WTC11 (cell line): ENCODE data around the gene ASIC3. TPM values are rescaled to one million over a fixed set of nuclear protein-coding genes. Genes with fewer than 3 reads are reported as not detected.

Experiments
- ATAC-seq: fragments of 200-7000 bp; cut with Tn5 transposase; 2 replicates; pipeline ENCODE4 v1.10.0; 2021; ENCODE audit warnings: mild to moderate bottlenecking, moderate library complexity
- CTCF ChIA-PET: fragments of 300-600 bp; sonication (Branson Sonifier 250); formaldehyde crosslinking; loops from one replicate; lab custom pipeline; 2021; ENCODE audit warnings: antibody characterized with exemption; lab: Charles Lee
- POLR2A ChIA-PET: fragments of 350-600 bp; sonication (Branson Sonifier 250); formaldehyde crosslinking; loops from one replicate; lab custom pipeline; 2021; ENCODE audit warnings: antibody characterized with exemption; lab: Charles Lee
- DNase-seq: peaks from one replicate; pipeline ENCODE4 v3.0.0; 2021; ENCODE audit warnings: low spot score
- H3K27ac Mint-ChIP-seq: 2 replicates; pipeline ENCODE4 v1.8.0; 2021; ENCODE audit warnings: mixed read lengths
- H3K27me3 Mint-ChIP-seq: 2 replicates; pipeline ENCODE4 v1.8.0; 2021; ENCODE audit warnings: low read depth, mild to moderate bottlenecking, moderate library complexity, mixed read lengths
- H3K36me3 Mint-ChIP-seq: 2 replicates; pipeline ENCODE4 v1.8.0; 2021; ENCODE audit warnings: mixed read lengths
- H3K4me1 Mint-ChIP-seq: 2 replicates; pipeline ENCODE4 v1.8.0; 2022; ENCODE audit warnings: mixed read lengths
- H3K4me3 Mint-ChIP-seq: 2 replicates; pipeline ENCODE4 v1.8.0; 2021; ENCODE audit warnings: mild to moderate bottlenecking, moderate library complexity, mixed read lengths
- H3K9me3 Mint-ChIP-seq: 2 replicates; pipeline ENCODE4 v1.8.0; 2021; ENCODE audit warnings: mixed read lengths
- AR ChIP-seq: fragments of 250-450 bp; sonication (Bioruptor Pico); IDR thresholded peaks from 2 replicates; pipeline ENCODE4 v1.9.0; 2021; ENCODE audit warnings: mild to moderate bottlenecking
- ATF2 ChIP-seq: sonication (generic); formaldehyde crosslinking; IDR thresholded peaks from 2 replicates; pipeline ENCODE4 v1.8.1; 2022; ENCODE audit warnings: low read depth, missing genetic modification reagents, borderline replicate concordance
- ATF3 ChIP-seq: sonication (generic); formaldehyde crosslinking; conservative IDR thresholded peaks from 2 replicates; pipeline ENCODE4 v1.8.1; 2022; ENCODE audit warnings: mild to moderate bottlenecking, missing genetic modification reagents
- CBFB ChIP-seq: sonication (generic); formaldehyde crosslinking; IDR thresholded peaks from 2 replicates; pipeline ENCODE4 v1.8.1; 2022; ENCODE audit warnings: mild to moderate bottlenecking, low read depth, missing genetic modification reagents
- CREB1 ChIP-seq: sonication (generic); formaldehyde crosslinking; IDR thresholded peaks from 2 replicates; pipeline ENCODE4 v1.8.0; 2023; ENCODE audit warnings: mild to moderate bottlenecking, missing genetic modification reagents
- E2F4 ChIP-seq: sonication (generic); formaldehyde crosslinking; IDR thresholded peaks from 2 replicates; pipeline ENCODE4 v1.8.1; 2022; ENCODE audit warnings: low read depth, mild to moderate bottlenecking, moderate library complexity, missing genetic modification reagents, borderline replicate concordance
- FOXK1 ChIP-seq: sonication (generic); formaldehyde crosslinking; IDR thresholded peaks from 2 replicates; pipeline ENCODE4 v1.8.0; 2022; ENCODE audit warnings: mild to moderate bottlenecking, moderate library complexity, missing genetic modification reagents
- FOXP1 ChIP-seq: sonication (generic); formaldehyde crosslinking; IDR thresholded peaks from 2 replicates; pipeline ENCODE4 v1.8.0; 2022; ENCODE audit warnings: missing genetic modification reagents, mild to moderate bottlenecking, moderate library complexity, borderline replicate concordance
- FOXP4 ChIP-seq: sonication (generic); formaldehyde crosslinking; IDR thresholded peaks from 2 replicates; pipeline ENCODE4 v1.8.0; 2022; ENCODE audit warnings: mild to moderate bottlenecking, missing genetic modification reagents
- HMGXB4 ChIP-seq: sonication (generic); formaldehyde crosslinking; IDR thresholded peaks from 2 replicates; pipeline ENCODE4 v1.8.1; 2023; ENCODE audit warnings: mild to moderate bottlenecking, moderate library complexity, missing genetic modification reagents
- MAX ChIP-seq: sonication (generic); formaldehyde crosslinking; IDR thresholded peaks from 2 replicates; pipeline ENCODE4 v1.8.0; 2022; ENCODE audit warnings: mild to moderate bottlenecking, missing genetic modification reagents
- MXD4 ChIP-seq: fragments of 250-450 bp; sonication (Bioruptor Pico); IDR thresholded peaks from 2 replicates; pipeline ENCODE4 v1.8.0; 2021; ENCODE audit warnings: mild to moderate bottlenecking, moderate library complexity, borderline replicate concordance
- MYBL2 ChIP-seq: sonication (generic); formaldehyde crosslinking; IDR thresholded peaks from 2 replicates; pipeline ENCODE4 v1.8.1; 2023; ENCODE audit warnings: mild to moderate bottlenecking, moderate library complexity, missing genetic modification reagents
- OVOL2 ChIP-seq: fragments of 250-450 bp; sonication (Bioruptor Pico); IDR thresholded peaks from 2 replicates; pipeline ENCODE4 v1.9.0; 2021; ENCODE audit warnings: mild to moderate bottlenecking, borderline replicate concordance
- PRRX2 ChIP-seq: fragments of 250-450 bp; sonication (Bioruptor Pico); IDR thresholded peaks from 2 replicates; pipeline ENCODE4 v1.8.0; 2021; ENCODE audit warnings: mild to moderate bottlenecking
- USF2 ChIP-seq: sonication (generic); formaldehyde crosslinking; IDR thresholded peaks from 2 replicates; pipeline ENCODE4 v1.8.1; 2023; ENCODE audit warnings: mild to moderate bottlenecking, missing genetic modification reagents, moderate library complexity
- ZBTB21 ChIP-seq: sonication (generic); formaldehyde crosslinking; IDR thresholded peaks from 2 replicates; pipeline ENCODE4 v1.8.1; 2023; ENCODE audit warnings: mild to moderate bottlenecking, missing genetic modification reagents, borderline replicate concordance
- ZNF121 ChIP-seq: sonication (generic); formaldehyde crosslinking; IDR thresholded peaks from 2 replicates; pipeline ENCODE4 v1.8.0; 2023; ENCODE audit warnings: missing genetic modification reagents
- ZNF263 ChIP-seq: sonication (generic); formaldehyde crosslinking; IDR thresholded peaks from 2 replicates; pipeline ENCODE4 v1.8.1; 2022; ENCODE audit warnings: low read depth, mild to moderate bottlenecking, moderate library complexity, missing genetic modification reagents
- ZNF281 ChIP-seq: sonication (generic); formaldehyde crosslinking; IDR thresholded peaks from 2 replicates; pipeline ENCODE4 v1.8.0; 2023; ENCODE audit warnings: mild to moderate bottlenecking, missing genetic modification reagents
- total RNA-seq: library from RNA; stranded (reverse); gene quantifications from 3 replicates; pipeline ENCODE4 v1.2.3, GENCODE V29; 2021

The ASIC3 gene
- total RNA-seq, 1 experiment from 2014 or later: 5.5 TPM

- H3K4me3 Mint-ChIP-seq: peak overlapping the region; percentile 83
- H3K27ac Mint-ChIP-seq: no peak overlapping the region
- peaks cover 2% of the 10 kb centered on the region; the same call in 1 of the 2 replicates for H3K27me3 Mint-ChIP-seq
- POLR2A ChIA-PET: interaction anchor here (0.6 to 2.3 kb wide), 11 partner anchors 12 to 1527 kb away, joined by 3 to 13 read pairs (median 8); partner anchors contain the start of genes ABCB8, ABCF2, FASTK and TMUB1
- ATAC-seq (peak; percentile 56), DNase-seq (peak; percentile 94)
- CTCF ChIA-PET: interaction anchor here (0.5 to 2.6 kb wide), 37 partner anchors 11 to 182 kb away, joined by 3 to 36 read pairs (median 5); partner anchors contain the start of genes ABCB8, FASTK and H2BK1
- no peaks in the 10 kb centered on the region for H3K9me3 Mint-ChIP-seq
- H3K36me3 Mint-ChIP-seq: peaks cover 14% of the 10 kb centered on the region
- H3K4me1 Mint-ChIP-seq: peaks cover 31% of the 10 kb centered on the region
- TF ChIP-seq ZNF263: no peak
- TF ChIP-seq MXD4: no peak
- TF ChIP-seq OVOL2 (CRISPR knock-in tag): no peak
- TF ChIP-seq HMGXB4 (CRISPR knock-in tag): 0 out of 2 replicates have a peak, but pooled peaks have one; percentile 19
- no peak for TF ChIP-seq ZBTB21 (CRISPR knock-in tag)
- no peak for TF ChIP-seq CBFB
- TF ChIP-seq E2F4 (CRISPR knock-in tag): no peak
- no peak for TF ChIP-seq ATF3 (CRISPR knock-in tag)
- TF ChIP-seq ATF2 (CRISPR knock-in tag): no peak
- TF ChIP-seq ZNF281 (CRISPR knock-in tag): peak; percentile 89
- peak; percentile 98 for TF ChIP-seq USF2 (CRISPR knock-in tag)
- TF ChIP-seq CREB1 (CRISPR knock-in tag): 0 out of 2 replicates have a peak, but pooled peaks have one; percentile 46
- TF ChIP-seq FOXP1 (CRISPR knock-in tag): peak; percentile 88
- peak; percentile 30; the same call in 1 of the 2 replicates for TF ChIP-seq FOXP4 (CRISPR knock-in tag)
- TF ChIP-seq MAX: peak; percentile 95
- peak; percentile 66; the same call in 1 of the 2 replicates for TF ChIP-seq MYBL2
- TF ChIP-seq ZNF121 (CRISPR knock-in tag): no peak
- TF ChIP-seq FOXK1: peak; percentile 61; the same call in 1 of the 2 replicates
- TF ChIP-seq AR (CRISPR knock-in tag): no peak
- TF ChIP-seq PRRX2 (CRISPR knock-in tag): no peak
These were observed 14.3 kb downstream of the ASIC3 start for GRCh38 chr7:151062399-151063211.
